Esophagus squamous epithelium (tissue), 4 donors: Measurements from ENCODE around the gene SLC7A5.

Experiments
- POLR2A ChIP-seq, 4 donors: fragments of 450-650 bp; IDR thresholded peaks; one replicate each; pipeline ENCODE4 v1.6.1; 2017; ENCODE audit warnings: antibody characterized with exemption in 4 of 4, mild to moderate bottlenecking in 4 of 4, moderate library complexity in 3 of 4
- TF ChIP-seq, protein P1 (sequence below), 6 experiments: fragments of 450-650 bp in 4 of 6; fragments of 200-600 bp in 2 of 6; sonication (generic) in 2 of 6; IDR thresholded peaks; one replicate each; pipeline ENCODE4 v1.5.1; 2016 to 2019; ENCODE audit warnings: antibody characterized with exemption in 6 of 6, mild to moderate bottlenecking in 4 of 6, moderate library complexity in 4 of 6

DNA sequence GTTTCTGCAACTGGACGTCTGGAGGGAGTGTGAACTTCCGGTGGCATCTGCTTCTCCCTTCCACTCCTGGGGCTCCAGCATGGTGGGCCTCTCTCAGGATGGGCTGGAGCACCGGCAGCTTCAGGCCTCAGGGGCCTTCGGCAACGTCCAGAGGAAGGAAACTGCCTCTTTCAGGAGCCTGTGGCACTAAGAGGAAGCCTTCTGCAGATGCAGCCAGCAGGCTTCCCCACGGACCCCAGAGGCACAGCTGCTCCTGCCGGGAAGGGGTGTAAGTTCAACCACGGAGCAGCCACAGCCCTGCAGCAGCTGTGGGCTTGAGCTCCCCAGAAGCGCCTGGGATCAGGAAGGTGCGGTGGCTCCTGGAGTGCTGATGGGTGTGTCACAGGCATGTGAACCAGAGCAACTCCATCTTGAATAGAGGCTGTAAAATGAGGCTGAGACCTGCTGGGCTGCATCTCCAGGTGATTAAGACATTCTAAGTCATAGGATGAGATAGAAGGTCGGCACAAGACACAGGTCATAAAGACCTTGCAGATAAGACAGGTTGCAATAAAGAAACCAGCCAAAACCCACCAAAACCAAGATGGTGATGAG, 52.7 kb downstream of the SLC7A5 start:
- no peak for TF ChIP-seq POLR2A (IDR thresholded peaks at IDR 0.05)
- TF ChIP-seq, protein P1, sequence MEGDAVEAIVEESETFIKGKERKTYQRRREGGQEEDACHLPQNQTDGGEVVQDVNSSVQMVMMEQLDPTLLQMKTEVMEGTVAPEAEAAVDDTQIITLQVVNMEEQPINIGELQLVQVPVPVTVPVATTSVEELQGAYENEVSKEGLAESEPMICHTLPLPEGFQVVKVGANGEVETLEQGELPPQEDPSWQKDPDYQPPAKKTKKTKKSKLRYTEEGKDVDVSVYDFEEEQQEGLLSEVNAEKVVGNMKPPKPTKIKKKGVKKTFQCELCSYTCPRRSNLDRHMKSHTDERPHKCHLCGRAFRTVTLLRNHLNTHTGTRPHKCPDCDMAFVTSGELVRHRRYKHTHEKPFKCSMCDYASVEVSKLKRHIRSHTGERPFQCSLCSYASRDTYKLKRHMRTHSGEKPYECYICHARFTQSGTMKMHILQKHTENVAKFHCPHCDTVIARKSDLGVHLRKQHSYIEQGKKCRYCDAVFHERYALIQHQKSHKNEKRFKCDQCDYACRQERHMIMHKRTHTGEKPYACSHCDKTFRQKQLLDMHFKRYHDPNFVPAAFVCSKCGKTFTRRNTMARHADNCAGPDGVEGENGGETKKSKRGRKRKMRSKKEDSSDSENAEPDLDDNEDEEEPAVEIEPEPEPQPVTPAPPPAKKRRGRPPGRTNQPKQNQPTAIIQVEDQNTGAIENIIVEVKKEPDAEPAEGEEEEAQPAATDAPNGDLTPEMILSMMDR (IDR thresholded peaks at IDR 0.05) = no peak
